WTC11 (cell line): ENCODE measurements around the gene YTHDF1. TPM values are rescaled to one million over a fixed set of nuclear protein-coding genes. Genes with fewer than 3 reads are reported as not detected.
"Not testable (repeated sequence)": the region's sequence is repeated elsewhere in the genome, so short reads cannot be mapped to it uniquely, and the experiment has no call there.

Source experiments
- ATAC-seq: fragments of 200-7000 bp; cut with Tn5 transposase; 2 replicates; pipeline ENCODE4 v1.10.0; 2021; ENCODE audit warnings: mild to moderate bottlenecking, moderate library complexity
- CTCF ChIA-PET: fragments of 300-600 bp; sonication (Branson Sonifier 250); formaldehyde crosslinking; loops from one replicate; lab custom pipeline; 2021; ENCODE audit warnings: antibody characterized with exemption; lab: Charles Lee
- POLR2A ChIA-PET: fragments of 350-600 bp; sonication (Branson Sonifier 250); formaldehyde crosslinking; loops from one replicate; lab custom pipeline; 2021; ENCODE audit warnings: antibody characterized with exemption; lab: Charles Lee
- DNase-seq: peaks from one replicate; pipeline ENCODE4 v3.0.0; 2021; ENCODE audit warnings: low spot score
- H3K27ac Mint-ChIP-seq: 2 replicates; pipeline ENCODE4 v1.8.0; 2021; ENCODE audit warnings: mixed read lengths
- H3K27me3 Mint-ChIP-seq: 2 replicates; pipeline ENCODE4 v1.8.0; 2021; ENCODE audit warnings: low read depth, mild to moderate bottlenecking, moderate library complexity, mixed read lengths
- H3K36me3 Mint-ChIP-seq: 2 replicates; pipeline ENCODE4 v1.8.0; 2021; ENCODE audit warnings: mixed read lengths
- H3K4me1 Mint-ChIP-seq: 2 replicates; pipeline ENCODE4 v1.8.0; 2022; ENCODE audit warnings: mixed read lengths
- H3K4me3 Mint-ChIP-seq: 2 replicates; pipeline ENCODE4 v1.8.0; 2021; ENCODE audit warnings: mild to moderate bottlenecking, moderate library complexity, mixed read lengths
- H3K9me3 Mint-ChIP-seq: 2 replicates; pipeline ENCODE4 v1.8.0; 2021; ENCODE audit warnings: mixed read lengths
- ESRRA ChIP-seq: sonication (generic); formaldehyde crosslinking; IDR thresholded peaks from 2 replicates; pipeline ENCODE4 v1.8.1; 2022; ENCODE audit warnings: mild to moderate bottlenecking, missing genetic modification reagents, borderline replicate concordance
- FOXP1 ChIP-seq: sonication (generic); formaldehyde crosslinking; IDR thresholded peaks from 2 replicates; pipeline ENCODE4 v1.8.0; 2022; ENCODE audit warnings: missing genetic modification reagents, mild to moderate bottlenecking, moderate library complexity, borderline replicate concordance
- GABPB1 ChIP-seq: sonication (generic); formaldehyde crosslinking; IDR thresholded peaks from 2 replicates; pipeline ENCODE4 v1.8.1; 2023; ENCODE audit warnings: mild to moderate bottlenecking, missing genetic modification reagents
- GTF2I ChIP-seq: fragments of 250-450 bp; sonication (Bioruptor Pico); conservative IDR thresholded peaks from 2 replicates; pipeline ENCODE4 v1.4.0; 2021; ENCODE audit warnings: mild to moderate bottlenecking
- JUN ChIP-seq: sonication (generic); formaldehyde crosslinking; IDR thresholded peaks from 2 replicates; pipeline ENCODE4 v1.8.0; 2023; ENCODE audit warnings: mild to moderate bottlenecking, missing genetic modification reagents
- NFE2L1 ChIP-seq: sonication (generic); formaldehyde crosslinking; IDR thresholded peaks from 2 replicates; pipeline ENCODE4 v1.8.1; 2023; ENCODE audit warnings: missing genetic modification reagents
- PRRX2 ChIP-seq: fragments of 250-450 bp; sonication (Bioruptor Pico); IDR thresholded peaks from 2 replicates; pipeline ENCODE4 v1.8.0; 2021; ENCODE audit warnings: mild to moderate bottlenecking
- SMAD4 ChIP-seq: sonication (generic); formaldehyde crosslinking; IDR thresholded peaks from 2 replicates; pipeline ENCODE4 v1.8.0; 2022; ENCODE audit warnings: mild to moderate bottlenecking, missing genetic modification reagents
- ZNF138 ChIP-seq: sonication (generic); formaldehyde crosslinking; conservative IDR thresholded peaks from 2 replicates; pipeline ENCODE4 v1.8.1; 2022; ENCODE audit warnings: mild to moderate bottlenecking, moderate library complexity, missing genetic modification reagents
- ZNF317 ChIP-seq: sonication (generic); formaldehyde crosslinking; IDR thresholded peaks from 2 replicates; pipeline ENCODE4 v1.8.1; 2023; ENCODE audit warnings: low read depth, mild to moderate bottlenecking, moderate library complexity, missing genetic modification reagents, borderline replicate concordance
- ZNF423 ChIP-seq: fragments of 250-450 bp; sonication (Bioruptor Pico); IDR thresholded peaks from 2 replicates; pipeline ENCODE4 v2.1.2; 2022; ENCODE audit warnings: mild to moderate bottlenecking, moderate library complexity
- total RNA-seq: library from RNA; stranded (reverse); gene quantifications from 3 replicates; pipeline ENCODE4 v1.2.3, GENCODE V29; 2021
- TF ChIP-seq, protein P1 (sequence below): fragments of 250-450 bp; sonication (Bioruptor Pico); IDR thresholded peaks from 2 replicates; pipeline ENCODE4 v1.9.0; 2021; ENCODE audit warnings: mild to moderate bottlenecking
- TF ChIP-seq, protein P2 (sequence below): sonication (generic); formaldehyde crosslinking; IDR thresholded peaks from 2 replicates; pipeline ENCODE4 v1.8.0; 2023; ENCODE audit warnings: missing genetic modification reagents, mild to moderate bottlenecking, borderline replicate concordance
- TF ChIP-seq, protein P3 (sequence below): fragments of 250-450 bp; sonication (Bioruptor Pico); IDR thresholded peaks from 2 replicates; pipeline ENCODE4 v1.9.0; 2021; ENCODE audit warnings: mild to moderate bottlenecking
- TF ChIP-seq, protein P4 (sequence below): sonication (generic); formaldehyde crosslinking; conservative IDR thresholded peaks from 2 replicates; pipeline ENCODE4 v1.8.1; 2023; ENCODE audit warnings: mild to moderate bottlenecking, low read depth, missing genetic modification reagents, moderate library complexity
- TF ChIP-seq, protein P5 (sequence below): sonication (generic); formaldehyde crosslinking; IDR thresholded peaks from 2 replicates; pipeline ENCODE4 v1.8.1; 2022; ENCODE audit warnings: mild to moderate bottlenecking, moderate library complexity, missing genetic modification reagents
- TF ChIP-seq, protein P6 (sequence below): sonication (generic); formaldehyde crosslinking; IDR thresholded peaks from 2 replicates; pipeline ENCODE4 v1.8.1; 2023; ENCODE audit warnings: mild to moderate bottlenecking, missing genetic modification reagents
- TF ChIP-seq, protein P7 (sequence below): sonication (generic); formaldehyde crosslinking; IDR thresholded peaks from 2 replicates; pipeline ENCODE4 v1.8.1; 2023; ENCODE audit warnings: mild to moderate bottlenecking, missing genetic modification reagents, moderate library complexity
- TF ChIP-seq, protein P8 (sequence below): sonication (generic); formaldehyde crosslinking; IDR thresholded peaks from 2 replicates; pipeline ENCODE4 v1.8.1; 2022; ENCODE audit warnings: low read depth, mild to moderate bottlenecking, moderate library complexity, missing genetic modification reagents, borderline replicate concordance

YTHDF1 gene
- total RNA-seq, 1 experiment from 2014 or later: 61.3 TPM

DNA sequence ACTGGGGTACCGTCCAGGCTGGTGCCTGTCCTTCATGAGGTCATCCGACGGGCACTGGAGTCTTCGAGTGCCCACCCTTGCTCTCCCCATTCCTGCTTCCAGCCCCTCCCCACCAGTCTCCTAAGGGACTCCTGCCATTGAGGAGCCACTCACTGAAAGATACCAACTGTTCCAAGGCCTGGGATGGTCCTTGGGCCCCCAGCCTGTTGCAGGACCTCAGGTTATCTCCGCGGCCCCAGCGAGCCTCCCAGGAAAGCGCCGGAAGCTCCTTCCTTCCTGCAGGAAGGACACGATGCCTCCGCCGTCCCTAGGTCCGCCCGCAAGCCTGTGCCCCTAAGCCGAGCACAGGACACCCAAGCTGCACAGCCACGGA lies 37.1 kb upstream of the YTHDF1 start (continued):
- TF ChIP-seq, protein P1, sequence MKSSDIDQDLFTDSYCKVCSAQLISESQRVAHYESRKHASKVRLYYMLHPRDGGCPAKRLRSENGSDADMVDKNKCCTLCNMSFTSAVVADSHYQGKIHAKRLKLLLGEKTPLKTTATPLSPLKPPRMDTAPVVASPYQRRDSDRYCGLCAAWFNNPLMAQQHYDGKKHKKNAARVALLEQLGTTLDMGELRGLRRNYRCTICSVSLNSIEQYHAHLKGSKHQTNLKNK (CRISPR knock-in tag): no peak
- TF ChIP-seq, protein P2, sequence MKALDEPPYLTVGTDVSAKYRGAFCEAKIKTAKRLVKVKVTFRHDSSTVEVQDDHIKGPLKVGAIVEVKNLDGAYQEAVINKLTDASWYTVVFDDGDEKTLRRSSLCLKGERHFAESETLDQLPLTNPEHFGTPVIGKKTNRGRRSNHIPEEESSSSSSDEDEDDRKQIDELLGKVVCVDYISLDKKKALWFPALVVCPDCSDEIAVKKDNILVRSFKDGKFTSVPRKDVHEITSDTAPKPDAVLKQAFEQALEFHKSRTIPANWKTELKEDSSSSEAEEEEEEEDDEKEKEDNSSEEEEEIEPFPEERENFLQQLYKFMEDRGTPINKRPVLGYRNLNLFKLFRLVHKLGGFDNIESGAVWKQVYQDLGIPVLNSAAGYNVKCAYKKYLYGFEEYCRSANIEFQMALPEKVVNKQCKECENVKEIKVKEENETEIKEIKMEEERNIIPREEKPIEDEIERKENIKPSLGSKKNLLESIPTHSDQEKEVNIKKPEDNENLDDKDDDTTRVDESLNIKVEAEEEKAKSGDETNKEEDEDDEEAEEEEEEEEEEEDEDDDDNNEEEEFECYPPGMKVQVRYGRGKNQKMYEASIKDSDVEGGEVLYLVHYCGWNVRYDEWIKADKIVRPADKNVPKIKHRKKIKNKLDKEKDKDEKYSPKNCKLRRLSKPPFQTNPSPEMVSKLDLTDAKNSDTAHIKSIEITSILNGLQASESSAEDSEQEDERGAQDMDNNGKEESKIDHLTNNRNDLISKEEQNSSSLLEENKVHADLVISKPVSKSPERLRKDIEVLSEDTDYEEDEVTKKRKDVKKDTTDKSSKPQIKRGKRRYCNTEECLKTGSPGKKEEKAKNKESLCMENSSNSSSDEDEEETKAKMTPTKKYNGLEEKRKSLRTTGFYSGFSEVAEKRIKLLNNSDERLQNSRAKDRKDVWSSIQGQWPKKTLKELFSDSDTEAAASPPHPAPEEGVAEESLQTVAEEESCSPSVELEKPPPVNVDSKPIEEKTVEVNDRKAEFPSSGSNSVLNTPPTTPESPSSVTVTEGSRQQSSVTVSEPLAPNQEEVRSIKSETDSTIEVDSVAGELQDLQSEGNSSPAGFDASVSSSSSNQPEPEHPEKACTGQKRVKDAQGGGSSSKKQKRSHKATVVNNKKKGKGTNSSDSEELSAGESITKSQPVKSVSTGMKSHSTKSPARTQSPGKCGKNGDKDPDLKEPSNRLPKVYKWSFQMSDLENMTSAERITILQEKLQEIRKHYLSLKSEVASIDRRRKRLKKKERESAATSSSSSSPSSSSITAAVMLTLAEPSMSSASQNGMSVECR (CRISPR knock-in tag): no peak
- no peak for TF ChIP-seq ZNF317 (CRISPR knock-in tag)

DNA sequence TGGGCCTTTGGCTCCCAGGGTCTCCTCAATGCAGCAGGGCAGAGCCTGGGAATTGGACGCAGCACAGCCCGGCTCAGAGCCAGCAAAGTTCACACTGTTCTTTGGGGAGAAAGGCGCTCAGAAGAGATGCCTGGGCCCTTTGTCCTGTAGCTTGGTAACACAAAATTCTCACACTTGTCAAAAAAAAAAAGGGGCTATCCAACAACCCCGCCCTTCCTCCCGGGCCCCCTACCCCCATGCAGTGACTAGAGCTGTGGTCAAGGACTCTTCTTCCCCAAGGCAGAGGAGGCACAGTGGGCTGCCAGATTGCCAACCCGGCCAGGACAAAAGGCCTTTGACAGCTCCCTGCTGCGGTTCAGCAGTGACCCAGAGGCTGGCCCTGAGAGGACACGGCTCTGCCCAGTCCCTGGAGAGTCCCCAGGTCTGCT lies 36.4 kb upstream of the YTHDF1 start:
- no peak for DNase-seq
- peaks cover 27% of the 10 kb centered on the region for H3K4me1 Mint-ChIP-seq
- H3K27me3 Mint-ChIP-seq: peaks cover 51% of the 10 kb centered on the region
- POLR2A ChIA-PET: interaction anchor here (1.2 kb wide), 1 partner anchor 72 kb away, joined by 3 read pairs; no protein-coding TSS in a partner anchor
- no peaks in the 10 kb centered on the region for H3K9me3 Mint-ChIP-seq
- CTCF ChIA-PET: interaction anchor here (1.3 to 7.2 kb wide), 5 partner anchors 9 to 219 kb away, joined by 3 to 173 read pairs (median 5); partner anchors contain the start of gene BIRC7
- H3K36me3 Mint-ChIP-seq: no peaks in the 10 kb centered on the region
- TF ChIP-seq PRRX2 (CRISPR knock-in tag): no peak
- no peak for TF ChIP-seq GTF2I (CRISPR knock-in tag)
- TF ChIP-seq JUN (CRISPR knock-in tag): no peak
- no peak for TF ChIP-seq SMAD4
- TF ChIP-seq, protein P3, sequence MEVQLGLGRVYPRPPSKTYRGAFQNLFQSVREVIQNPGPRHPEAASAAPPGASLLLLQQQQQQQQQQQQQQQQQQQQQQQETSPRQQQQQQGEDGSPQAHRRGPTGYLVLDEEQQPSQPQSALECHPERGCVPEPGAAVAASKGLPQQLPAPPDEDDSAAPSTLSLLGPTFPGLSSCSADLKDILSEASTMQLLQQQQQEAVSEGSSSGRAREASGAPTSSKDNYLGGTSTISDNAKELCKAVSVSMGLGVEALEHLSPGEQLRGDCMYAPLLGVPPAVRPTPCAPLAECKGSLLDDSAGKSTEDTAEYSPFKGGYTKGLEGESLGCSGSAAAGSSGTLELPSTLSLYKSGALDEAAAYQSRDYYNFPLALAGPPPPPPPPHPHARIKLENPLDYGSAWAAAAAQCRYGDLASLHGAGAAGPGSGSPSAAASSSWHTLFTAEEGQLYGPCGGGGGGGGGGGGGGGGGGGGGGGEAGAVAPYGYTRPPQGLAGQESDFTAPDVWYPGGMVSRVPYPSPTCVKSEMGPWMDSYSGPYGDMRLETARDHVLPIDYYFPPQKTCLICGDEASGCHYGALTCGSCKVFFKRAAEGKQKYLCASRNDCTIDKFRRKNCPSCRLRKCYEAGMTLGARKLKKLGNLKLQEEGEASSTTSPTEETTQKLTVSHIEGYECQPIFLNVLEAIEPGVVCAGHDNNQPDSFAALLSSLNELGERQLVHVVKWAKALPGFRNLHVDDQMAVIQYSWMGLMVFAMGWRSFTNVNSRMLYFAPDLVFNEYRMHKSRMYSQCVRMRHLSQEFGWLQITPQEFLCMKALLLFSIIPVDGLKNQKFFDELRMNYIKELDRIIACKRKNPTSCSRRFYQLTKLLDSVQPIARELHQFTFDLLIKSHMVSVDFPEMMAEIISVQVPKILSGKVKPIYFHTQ: no peak
- TF ChIP-seq, protein P4, sequence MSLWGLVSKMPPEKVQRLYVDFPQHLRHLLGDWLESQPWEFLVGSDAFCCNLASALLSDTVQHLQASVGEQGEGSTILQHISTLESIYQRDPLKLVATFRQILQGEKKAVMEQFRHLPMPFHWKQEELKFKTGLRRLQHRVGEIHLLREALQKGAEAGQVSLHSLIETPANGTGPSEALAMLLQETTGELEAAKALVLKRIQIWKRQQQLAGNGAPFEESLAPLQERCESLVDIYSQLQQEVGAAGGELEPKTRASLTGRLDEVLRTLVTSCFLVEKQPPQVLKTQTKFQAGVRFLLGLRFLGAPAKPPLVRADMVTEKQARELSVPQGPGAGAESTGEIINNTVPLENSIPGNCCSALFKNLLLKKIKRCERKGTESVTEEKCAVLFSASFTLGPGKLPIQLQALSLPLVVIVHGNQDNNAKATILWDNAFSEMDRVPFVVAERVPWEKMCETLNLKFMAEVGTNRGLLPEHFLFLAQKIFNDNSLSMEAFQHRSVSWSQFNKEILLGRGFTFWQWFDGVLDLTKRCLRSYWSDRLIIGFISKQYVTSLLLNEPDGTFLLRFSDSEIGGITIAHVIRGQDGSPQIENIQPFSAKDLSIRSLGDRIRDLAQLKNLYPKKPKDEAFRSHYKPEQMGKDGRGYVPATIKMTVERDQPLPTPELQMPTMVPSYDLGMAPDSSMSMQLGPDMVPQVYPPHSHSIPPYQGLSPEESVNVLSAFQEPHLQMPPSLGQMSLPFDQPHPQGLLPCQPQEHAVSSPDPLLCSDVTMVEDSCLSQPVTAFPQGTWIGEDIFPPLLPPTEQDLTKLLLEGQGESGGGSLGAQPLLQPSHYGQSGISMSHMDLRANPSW (CRISPR knock-in tag): no peak
- TF ChIP-seq, protein P5, sequence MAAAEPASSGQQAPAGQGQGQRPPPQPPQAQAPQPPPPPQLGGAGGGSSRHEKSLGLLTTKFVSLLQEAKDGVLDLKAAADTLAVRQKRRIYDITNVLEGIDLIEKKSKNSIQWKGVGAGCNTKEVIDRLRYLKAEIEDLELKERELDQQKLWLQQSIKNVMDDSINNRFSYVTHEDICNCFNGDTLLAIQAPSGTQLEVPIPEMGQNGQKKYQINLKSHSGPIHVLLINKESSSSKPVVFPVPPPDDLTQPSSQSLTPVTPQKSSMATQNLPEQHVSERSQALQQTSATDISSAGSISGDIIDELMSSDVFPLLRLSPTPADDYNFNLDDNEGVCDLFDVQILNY (CRISPR knock-in tag): no peak
- TF ChIP-seq ESRRA (CRISPR knock-in tag): no peak
- TF ChIP-seq GABPB1 (CRISPR knock-in tag): no peak
- TF ChIP-seq, protein P6, sequence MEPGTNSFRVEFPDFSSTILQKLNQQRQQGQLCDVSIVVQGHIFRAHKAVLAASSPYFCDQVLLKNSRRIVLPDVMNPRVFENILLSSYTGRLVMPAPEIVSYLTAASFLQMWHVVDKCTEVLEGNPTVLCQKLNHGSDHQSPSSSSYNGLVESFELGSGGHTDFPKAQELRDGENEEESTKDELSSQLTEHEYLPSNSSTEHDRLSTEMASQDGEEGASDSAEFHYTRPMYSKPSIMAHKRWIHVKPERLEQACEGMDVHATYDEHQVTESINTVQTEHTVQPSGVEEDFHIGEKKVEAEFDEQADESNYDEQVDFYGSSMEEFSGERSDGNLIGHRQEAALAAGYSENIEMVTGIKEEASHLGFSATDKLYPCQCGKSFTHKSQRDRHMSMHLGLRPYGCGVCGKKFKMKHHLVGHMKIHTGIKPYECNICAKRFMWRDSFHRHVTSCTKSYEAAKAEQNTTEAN: no peak
- TF ChIP-seq, protein P7, sequence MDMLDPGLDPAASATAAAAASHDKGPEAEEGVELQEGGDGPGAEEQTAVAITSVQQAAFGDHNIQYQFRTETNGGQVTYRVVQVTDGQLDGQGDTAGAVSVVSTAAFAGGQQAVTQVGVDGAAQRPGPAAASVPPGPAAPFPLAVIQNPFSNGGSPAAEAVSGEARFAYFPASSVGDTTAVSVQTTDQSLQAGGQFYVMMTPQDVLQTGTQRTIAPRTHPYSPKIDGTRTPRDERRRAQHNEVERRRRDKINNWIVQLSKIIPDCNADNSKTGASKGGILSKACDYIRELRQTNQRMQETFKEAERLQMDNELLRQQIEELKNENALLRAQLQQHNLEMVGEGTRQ (CRISPR knock-in tag): no peak
- no peak for TF ChIP-seq NFE2L1 (CRISPR knock-in tag)
- no peak for TF ChIP-seq ZNF423 (CRISPR knock-in tag)
- TF ChIP-seq ZNF138 (CRISPR knock-in tag): no peak
- no peak for TF ChIP-seq FOXP1 (CRISPR knock-in tag)
- TF ChIP-seq, protein P8, sequence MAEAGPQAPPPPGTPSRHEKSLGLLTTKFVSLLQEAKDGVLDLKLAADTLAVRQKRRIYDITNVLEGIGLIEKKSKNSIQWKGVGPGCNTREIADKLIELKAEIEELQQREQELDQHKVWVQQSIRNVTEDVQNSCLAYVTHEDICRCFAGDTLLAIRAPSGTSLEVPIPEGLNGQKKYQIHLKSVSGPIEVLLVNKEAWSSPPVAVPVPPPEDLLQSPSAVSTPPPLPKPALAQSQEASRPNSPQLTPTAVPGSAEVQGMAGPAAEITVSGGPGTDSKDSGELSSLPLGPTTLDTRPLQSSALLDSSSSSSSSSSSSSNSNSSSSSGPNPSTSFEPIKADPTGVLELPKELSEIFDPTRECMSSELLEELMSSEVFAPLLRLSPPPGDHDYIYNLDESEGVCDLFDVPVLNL (CRISPR knock-in tag): no peak
- TF ChIP-seq, all 79 proteins: peak for 0
- Mint-ChIP-seq H3K4me3 (no peak overlapping the region), H3K27ac (no peak overlapping the region)
- no peak for ATAC-seq

DNA sequence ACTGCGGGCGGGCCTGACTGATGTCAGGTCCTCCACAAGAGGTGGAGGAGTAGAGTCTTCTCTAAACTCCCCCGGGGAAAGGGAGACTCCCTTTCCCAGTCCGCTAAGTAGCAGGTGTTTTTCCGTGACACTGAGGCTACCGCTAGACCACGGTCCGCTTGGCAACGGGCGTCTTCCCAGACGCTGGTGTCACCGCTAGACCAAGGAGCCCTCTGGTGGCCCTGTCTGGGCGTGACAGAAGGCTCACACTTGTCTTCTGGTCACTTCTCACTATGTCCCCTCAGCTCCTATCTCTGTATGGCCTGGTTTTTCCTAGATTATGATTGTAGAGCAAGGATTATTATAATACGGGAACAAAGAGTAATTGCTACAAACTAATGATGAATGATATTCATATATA lies 35.4 kb upstream of the YTHDF1 start:
- H3K27ac Mint-ChIP-seq, ATAC-seq, POLR2A ChIA-PET, H3K9me3 Mint-ChIP-seq, H3K36me3 Mint-ChIP-seq, H3K4me3 Mint-ChIP-seq: not testable (repeated sequence)
- CTCF ChIA-PET: interaction anchor here (1.4 to 7.2 kb wide), 4 partner anchors 10 to 180 kb away, joined by 3 to 173 read pairs (median 30); partner anchors contain the start of gene BIRC7
- Mint-ChIP-seq H3K4me1 (peaks cover 24% of the 10 kb centered on the region), H3K27me3 (peaks cover 42% of the 10 kb centered on the region)
- DNase-seq: peak; percentile 66
